K562 (cell line): ENCODE measurements around the gene CSK. TPM values are rescaled to one million over a fixed set of nuclear protein-coding genes. Genes with fewer than 3 reads are reported as not detected.
A peak's percentile ranks its signal among the peaks of the same experiment; 100 is the strongest.

Source experiments
- ADNP ChIP-seq: fragments of 200-800 bp; sonication (Bioruptor generic); IDR thresholded peaks from 2 replicates; pipeline ENCODE4 v1.6.1; 2016; ENCODE audit warnings: missing genetic modification characterization, missing compliant biosample characterization
- CC2D1A ChIP-seq: fragments of 450-650 bp; IDR thresholded peaks from 2 replicates; pipeline ENCODE4 v1.6.1; 2017; ENCODE audit warnings: mild to moderate bottlenecking
- COPS2 ChIP-seq: fragments of 450-650 bp; conservative IDR thresholded peaks from 2 replicates; pipeline ENCODE4 v1.6.1; 2016; ENCODE audit warnings: mild to moderate bottlenecking, moderate library complexity
- CSDE1 ChIP-seq, 2 experiments: fragments of 450-650 bp; IDR thresholded peaks; 2 replicates each; pipeline ENCODE4 v1.6.1; 2016; ENCODE audit warnings: mild to moderate bottlenecking in 1 of 2
- CTBP1 ChIP-seq: fragments of 450-650 bp; IDR thresholded peaks from 2 replicates; pipeline ENCODE4 v1.6.1; 2016; ENCODE audit warnings: borderline replicate concordance
- ELF1 ChIP-seq: fragments of 200-800 bp; sonication (Bioruptor generic); IDR thresholded peaks from 2 replicates; pipeline ENCODE4 v1.6.1; 2016; ENCODE audit warnings: missing genetic modification characterization, missing compliant biosample characterization
- ESRRA ChIP-seq: fragments of 450-650 bp; IDR thresholded peaks from 2 replicates; pipeline ENCODE4 v1.6.1; 2014; ENCODE audit warnings: low read depth, mild to moderate bottlenecking, moderate library complexity, borderline replicate concordance
- HDAC1 ChIP-seq, 2 experiments: fragments of 450-650 bp; IDR thresholded peaks; 2 replicates each; pipeline ENCODE4 v1.6.1; 2016 to 2017; ENCODE audit warnings: inconsistent platforms in 1 of 2, mild to moderate bottlenecking in 1 of 2, moderate library complexity in 1 of 2
- KHSRP ChIP-seq: fragments of 450-650 bp; IDR thresholded peaks from 2 replicates; pipeline ENCODE4 v1.6.1; 2017
- KLF16 ChIP-seq: IDR thresholded peaks from 2 replicates; pipeline ENCODE4 v1.6.1; 2016; ENCODE audit warnings: antibody characterized with exemption
- RB1 ChIP-seq: fragments of 450-650 bp; IDR thresholded peaks from 2 replicates; pipeline ENCODE4 v1.6.1; 2017; ENCODE audit warnings: low read depth, mild to moderate bottlenecking
- SMAD4 ChIP-seq: fragments of 250-450 bp; sonication (Bioruptor Pico); conservative IDR thresholded peaks from 2 replicates; pipeline ENCODE4 v1.8.0; 2021; ENCODE audit warnings: inconsistent platforms, mild to moderate bottlenecking, moderate library complexity
- SRF ChIP-seq, 2 experiments: fragments of 250-450, 450-650 bp in 1 of 2; sonication (Bioruptor Pico) in 1 of 2; sonication (generic) in 1 of 2; formaldehyde crosslinking; IDR thresholded peaks; 2 replicates each; pipeline versions ENCODE4 v1.5.0 to v1.5.1; 2020 to 2022; ENCODE audit warnings: mild to moderate bottlenecking in 1 of 2, missing genetic modification reagents in 1 of 2
- SRSF1 ChIP-seq: fragments of 200-400 bp; formaldehyde crosslinking; IDR thresholded peaks from 2 replicates; pipeline ENCODE4 v1.6.1; 2017; ENCODE audit warnings: mild to moderate bottlenecking, low read depth, low read length, moderate library complexity
- TEAD4 ChIP-seq, 2 experiments: sonication (generic) in 1 of 2; formaldehyde crosslinking in 1 of 2; IDR thresholded peaks; 2 replicates each; pipeline versions ENCODE4 v1.6.1 to v1.8.0; 2012 to 2022; ENCODE audit warnings: borderline replicate concordance in 1 of 2, inconsistent platforms in 1 of 2, low read length in 1 of 2, mild to moderate bottlenecking in 1 of 2, missing genetic modification reagents in 1 of 2
- ZBTB17 ChIP-seq: fragments of 450-650 bp; formaldehyde crosslinking; IDR thresholded peaks from 2 replicates; pipeline ENCODE4 v1.4.0; 2020; ENCODE audit warnings: mild to moderate bottlenecking
- ZKSCAN8 ChIP-seq: fragments of 200-800 bp; sonication (Bioruptor generic); IDR thresholded peaks from 2 replicates; pipeline ENCODE4 v1.6.1; 2016; ENCODE audit warnings: missing genetic modification characterization, missing compliant biosample characterization
- ZNF165 ChIP-seq: fragments of 250-450 bp; sonication (Bioruptor Pico); IDR thresholded peaks from 2 replicates; pipeline ENCODE4 v1.4.0; 2020; ENCODE audit warnings: borderline replicate concordance
- ZNF24 ChIP-seq: fragments of 450-650 bp; IDR thresholded peaks from 2 replicates; pipeline ENCODE4 v1.6.1; 2016
- polyA plus RNA-seq, 8 experiments: library from polyadenylated mRNA; depleted of rRNA in 4 of 8; stranded (reverse) in 5 of 8; unstranded in 3 of 8; fragments of >200 nt; fragmentation: Nextera tagmentation in 2 of 8; fragmentation: Illumina TruSeq in 1 of 8; extraction: Ambion mirVana in 2 of 8; extraction: Trizol in 1 of 8; gene quantifications; 2 replicates each; pipeline versions ENCODE4 v1.2.1 to v1.2.3, GENCODE V29; 2011 to 2014; ENCODE audit warnings: inconsistent platforms in 1 of 8, missing spikeins in 1 of 8
- total RNA-seq, 7 experiments: library from RNA; depleted of rRNA in 6 of 7; stranded (reverse); fragments of >200 nt in 6 of 7; fragmentation: Illumina TruSeq in 2 of 7; extraction: Trizol in 2 of 7; gene quantifications; 2 replicates each; pipeline versions ENCODE4 v1.2.1 to v1.2.3, GENCODE V29; 2011 to 2021; ENCODE audit warnings: low replicate concordance in 1 of 7
- TF ChIP-seq, protein P1 (sequence below): sonication (generic); IDR thresholded peaks from 2 replicates; pipeline ENCODE4 v1.6.1; 2016
- TF ChIP-seq, protein P2 (sequence below): sonication (generic); formaldehyde crosslinking; IDR thresholded peaks from 2 replicates; pipeline ENCODE4 v1.5.0; 2020; ENCODE audit warnings: missing genetic modification reagents
- TF ChIP-seq, protein P3 (sequence below): sonication (generic); formaldehyde crosslinking; IDR thresholded peaks from 2 replicates; pipeline ENCODE4 v1.8.0; 2022; ENCODE audit warnings: mild to moderate bottlenecking, missing genetic modification reagents
- TF ChIP-seq, protein P4 (sequence below): sonication (generic); formaldehyde crosslinking; IDR thresholded peaks from 2 replicates; pipeline ENCODE4 v1.8.0; 2022; ENCODE audit warnings: mild to moderate bottlenecking, low read depth, missing genetic modification reagents

The CSK gene
- total and polyA plus RNA-seq, 9 of the 15 experiments (the other 6 are each of a cell fraction or from before 2014, with no cell fraction given): 1.5 to 112 (median 22.5) TPM

DNA sequence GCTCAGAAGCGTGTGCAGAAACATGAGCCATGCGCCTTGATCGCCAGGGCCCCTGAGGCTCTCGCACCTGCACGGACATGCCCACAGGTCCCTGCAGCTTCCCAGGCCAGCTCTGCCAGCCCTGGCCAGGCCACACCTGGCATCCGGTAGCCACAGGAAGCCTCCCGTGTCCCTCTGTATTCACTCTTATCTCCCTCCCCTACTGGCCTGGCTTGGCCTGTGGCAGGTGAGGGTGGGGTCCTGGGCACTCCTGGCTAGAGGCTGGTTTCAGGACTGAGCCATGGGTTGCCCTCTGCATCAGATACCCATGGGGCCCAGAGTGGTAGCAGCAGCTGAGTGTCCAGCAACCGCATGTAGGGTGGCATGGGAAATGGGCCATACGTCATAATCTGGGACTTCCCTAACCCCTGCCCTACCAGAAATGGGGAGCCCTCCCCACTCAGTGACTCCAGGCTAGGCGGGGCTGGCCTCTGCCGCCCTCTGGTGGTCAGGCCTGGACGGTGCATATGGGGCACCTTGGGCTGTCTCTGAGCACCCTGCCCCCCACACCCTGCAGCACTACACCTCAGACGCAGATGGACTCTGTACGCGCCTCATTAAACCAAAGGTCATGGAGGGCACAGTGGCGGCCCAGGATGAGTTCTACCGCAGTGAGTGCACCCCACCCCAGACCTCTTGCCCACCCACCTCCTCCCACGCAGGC is 18.1 kb downstream of the CSK start (continued):
- TF ChIP-seq ZKSCAN8 (CRISPR knock-in tag) (no peak), KHSRP (no peak), SRSF1 (no peak), SMAD4 (CRISPR knock-in tag) (0 out of 2 replicates have a peak, but pooled peaks have one; percentile 17), ADNP (tag) (no peak), KLF16 (0 out of 2 replicates have a peak, but pooled peaks have one; percentile 58), CTBP1 (peak; percentile 57; the same call in 1 of the 2 replicates), CSDE1 (IDR thresholded peaks at IDR 0.05) (no peak), CC2D1A (peak; percentile 66; the same call in 1 of the 2 replicates), TEAD4 (IDR thresholded peaks at IDR 0.05; ENCODE audit: low read length) (no peak), TEAD4 (CRISPR knock-in tag; IDR thresholded peaks at IDR 0.05; ENCODE audit: borderline replicate concordance) (no peak), COPS2 (no peak), HDAC1 (IDR thresholded peaks at IDR 0.05) (no peak), ESRRA (peak; percentile 75), ZBTB17 (peak; percentile 60; the same call in 1 of the 2 replicates), SRF (CRISPR knock-in tag; IDR thresholded peaks at IDR 0.05) (0 out of 4 replicates have a peak, but pooled peaks of 1 of the 2 experiments have one; percentile 39), ZNF24 (peak; percentile 58; the same call in 1 of the 2 replicates), ELF1 (tag) (no peak), RB1 (0 out of 2 replicates have a peak, but pooled peaks have one; percentile 58), ZNF165 (CRISPR knock-in tag) (0 out of 2 replicates have a peak, but pooled peaks have one; percentile 38)
- TF ChIP-seq, protein P1, sequence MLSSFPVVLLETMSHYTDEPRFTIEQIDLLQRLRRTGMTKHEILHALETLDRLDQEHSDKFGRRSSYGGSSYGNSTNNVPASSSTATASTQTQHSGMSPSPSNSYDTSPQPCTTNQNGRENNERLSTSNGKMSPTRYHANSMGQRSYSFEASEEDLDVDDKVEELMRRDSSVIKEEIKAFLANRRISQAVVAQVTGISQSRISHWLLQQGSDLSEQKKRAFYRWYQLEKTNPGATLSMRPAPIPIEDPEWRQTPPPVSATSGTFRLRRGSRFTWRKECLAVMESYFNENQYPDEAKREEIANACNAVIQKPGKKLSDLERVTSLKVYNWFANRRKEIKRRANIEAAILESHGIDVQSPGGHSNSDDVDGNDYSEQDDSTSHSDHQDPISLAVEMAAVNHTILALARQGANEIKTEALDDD: no peak
- TF ChIP-seq, protein P2, sequence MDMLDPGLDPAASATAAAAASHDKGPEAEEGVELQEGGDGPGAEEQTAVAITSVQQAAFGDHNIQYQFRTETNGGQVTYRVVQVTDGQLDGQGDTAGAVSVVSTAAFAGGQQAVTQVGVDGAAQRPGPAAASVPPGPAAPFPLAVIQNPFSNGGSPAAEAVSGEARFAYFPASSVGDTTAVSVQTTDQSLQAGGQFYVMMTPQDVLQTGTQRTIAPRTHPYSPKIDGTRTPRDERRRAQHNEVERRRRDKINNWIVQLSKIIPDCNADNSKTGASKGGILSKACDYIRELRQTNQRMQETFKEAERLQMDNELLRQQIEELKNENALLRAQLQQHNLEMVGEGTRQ: no peak
- TF ChIP-seq, protein P3, sequence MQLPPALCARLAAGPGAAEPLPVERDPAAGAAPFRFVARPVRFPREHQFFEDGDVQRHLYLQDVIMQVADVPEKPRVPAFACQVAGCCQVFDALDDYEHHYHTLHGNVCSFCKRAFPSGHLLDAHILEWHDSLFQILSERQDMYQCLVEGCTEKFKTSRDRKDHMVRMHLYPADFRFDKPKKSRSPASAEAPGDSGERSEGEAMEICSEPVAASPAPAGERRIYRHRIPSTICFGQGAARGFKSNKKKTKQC (CRISPR knock-in tag): no peak
- TF ChIP-seq, protein P4, sequence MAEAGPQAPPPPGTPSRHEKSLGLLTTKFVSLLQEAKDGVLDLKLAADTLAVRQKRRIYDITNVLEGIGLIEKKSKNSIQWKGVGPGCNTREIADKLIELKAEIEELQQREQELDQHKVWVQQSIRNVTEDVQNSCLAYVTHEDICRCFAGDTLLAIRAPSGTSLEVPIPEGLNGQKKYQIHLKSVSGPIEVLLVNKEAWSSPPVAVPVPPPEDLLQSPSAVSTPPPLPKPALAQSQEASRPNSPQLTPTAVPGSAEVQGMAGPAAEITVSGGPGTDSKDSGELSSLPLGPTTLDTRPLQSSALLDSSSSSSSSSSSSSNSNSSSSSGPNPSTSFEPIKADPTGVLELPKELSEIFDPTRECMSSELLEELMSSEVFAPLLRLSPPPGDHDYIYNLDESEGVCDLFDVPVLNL (CRISPR knock-in tag): no peak
